SK-N-SH (cell line): ENCODE data around the gene RASSF8.

ENCODE experiments used
- CHD2 ChIP-seq: fragments of 150-350 bp; IDR thresholded peaks from 2 replicates; pipeline ENCODE4 v1.6.1; 2018; ENCODE audit warnings: low read length; ENCODE audit not compliant: partially characterized antibody
- CTCF ChIP-seq: fragments of 200-600 bp; sonication (generic); IDR thresholded peaks from 2 replicates; pipeline ENCODE4 v1.6.1; 2017; ENCODE audit warnings: antibody characterized with exemption, mild to moderate bottlenecking, moderate library complexity
- MAX ChIP-seq: IDR thresholded peaks from 2 replicates; pipeline ENCODE4 v1.4.0; 2012; ENCODE audit warnings: low read depth
- MXI1 ChIP-seq: IDR thresholded peaks from 2 replicates; pipeline ENCODE4 v1.6.1; 2012; ENCODE audit warnings: mild to moderate bottlenecking, low read depth, low read length, improper control_type of control experiment
- POLR2AphosphoS5 ChIP-seq: IDR thresholded peaks from 2 replicates; pipeline ENCODE4 v1.6.1; 2012; ENCODE audit warnings: low read depth, low read length
- USF1 ChIP-seq: IDR thresholded peaks from 2 replicates; pipeline ENCODE4 v1.4.0; 2012; ENCODE audit warnings: low read depth, borderline replicate concordance

GRCh38 chr12:26034371-26035142, 76.1 kb downstream of the RASSF8 start:
- TF ChIP-seq CHD2, result no peak
- TF ChIP-seq CTCF, result no peak
- TF ChIP-seq POLR2AphosphoS5, result no peak
- TF ChIP-seq MAX, result no peak
- TF ChIP-seq MXI1, result no peak
- TF ChIP-seq USF1, result no peak
